ES-I3 (cell line): Measurements from ENCODE around the gene HSD17B14.
A peak's percentile ranks its signal among the peaks of the same experiment; 100 is the strongest.
"Not testable (repeated sequence)": the region's sequence is repeated elsewhere in the genome, so short reads cannot be mapped to it uniquely, and the experiment has no call there.

Experiments used
- H3K36me3 ChIP-seq: 2 replicates; pipeline ENCODE4 v1.6.1; 2013; ENCODE audit warnings: mild to moderate bottlenecking, low read length, control low read depth, moderate library complexity; ENCODE audit not compliant: insufficient read depth
- H3K4me1 ChIP-seq: 2 replicates; pipeline ENCODE4 v1.6.1; 2013; ENCODE audit warnings: mild to moderate bottlenecking, control low read depth, low read length; ENCODE audit not compliant: insufficient read depth
- H3K9ac ChIP-seq: 2 replicates; pipeline ENCODE4 v1.6.1; 2013; ENCODE audit warnings: low read depth, mild to moderate bottlenecking, low read length, moderate library complexity
- H3K9me3 ChIP-seq: 2 replicates; pipeline ENCODE4 v1.6.1; 2013; ENCODE audit warnings: mild to moderate bottlenecking, low read length, moderate library complexity; ENCODE audit not compliant: control insufficient read depth, insufficient read depth

HSD17B14 gene

GRCh38 chr19:48854103-48854502 lies 17.8 kb upstream of the HSD17B14 start:
- Histone ChIP-seq H3K36me3 (no peaks in the 10 kb centered on the region), H3K4me1 (no peaks in the 10 kb centered on the region), H3K9me3 (no peaks in the 10 kb centered on the region), H3K9ac (no peak overlapping the region)

GRCh38 chr19:48853483-48853882 lies 17.2 kb upstream of the HSD17B14 start:
- Histone ChIP-seq H3K4me1 (no peaks in the 10 kb centered on the region), H3K9me3 (no peaks in the 10 kb centered on the region), H3K36me3 (no peaks in the 10 kb centered on the region), H3K9ac (no peak overlapping the region)

GRCh38 chr19:48852292-48852691 lies 16.0 kb upstream of the HSD17B14 start:
- Histone ChIP-seq H3K4me1 (no peaks in the 10 kb centered on the region), H3K9me3 (no peaks in the 10 kb centered on the region), H3K9ac (no peak overlapping the region)

GRCh38 chr19:48846659-48847058 lies 10.4 kb upstream of the HSD17B14 start:
- H3K9me3 ChIP-seq, H3K36me3 ChIP-seq, H3K9ac ChIP-seq, H3K4me1 ChIP-seq: not testable (repeated sequence)

More at GRCh38 chr19:48852292-48852691, 16.0 kb upstream of the HSD17B14 start:
- H3K36me3 ChIP-seq, result no peaks in the 10 kb centered on the region

- no peaks in the 10 kb centered on the region for H3K4me1 ChIP-seq
- H3K9ac ChIP-seq, result no peak overlapping the region
- no peaks in the 10 kb centered on the region; the same call in 1 of the 2 replicates for H3K36me3 ChIP-seq
- H3K9me3 ChIP-seq, result no peaks in the 10 kb centered on the region
Measured at GRCh38 chr19:48845384-48845783, 9.1 kb upstream of the HSD17B14 start.

- Histone ChIP-seq H3K4me1 (no peaks in the 10 kb centered on the region), H3K36me3 (no peaks in the 10 kb centered on the region; the same call in 1 of the 2 replicates), H3K9me3 (no peaks in the 10 kb centered on the region), H3K9ac (no peak overlapping the region)
Measured at GRCh38 chr19:48844472-48844871, 8.2 kb upstream of the HSD17B14 start.

- no peaks in the 10 kb centered on the region for H3K4me1 ChIP-seq
- no peak overlapping the region for H3K9ac ChIP-seq
- H3K9me3 ChIP-seq, result no peaks in the 10 kb centered on the region
- no peaks in the 10 kb centered on the region; the same call in 1 of the 2 replicates for H3K36me3 ChIP-seq
Measured at GRCh38 chr19:48842789-48843162, 6.5 kb upstream of the HSD17B14 start.

GRCh38 chr19:48841571-48841970 lies 5.3 kb upstream of the HSD17B14 start:
- Histone ChIP-seq H3K36me3 (no peaks in the 10 kb centered on the region; the same call in 1 of the 2 replicates), H3K9ac (no peak overlapping the region), H3K4me1 (no peaks in the 10 kb centered on the region), H3K9me3 (no peaks in the 10 kb centered on the region)

GRCh38 chr19:48841047-48841446 lies 4.8 kb upstream of the HSD17B14 start:
- no peaks in the 10 kb centered on the region; the same call in 1 of the 2 replicates for H3K36me3 ChIP-seq
- H3K9me3 ChIP-seq, result no peaks in the 10 kb centered on the region
- H3K4me1 ChIP-seq, result no peaks in the 10 kb centered on the region
- H3K9ac ChIP-seq, result no peak overlapping the region

- no peaks in the 10 kb centered on the region for H3K36me3 ChIP-seq
- no peaks in the 10 kb centered on the region for H3K9me3 ChIP-seq
- no peaks in the 10 kb centered on the region for H3K4me1 ChIP-seq
- H3K9ac ChIP-seq, result peak overlapping the region; percentile 73; the same call in 1 of the 2 replicates
Measured at GRCh38 chr19:48837687-48838086, 1.4 kb upstream of the HSD17B14 start.

- H3K9me3 ChIP-seq, result no peaks in the 10 kb centered on the region
- H3K4me1 ChIP-seq, result no peaks in the 10 kb centered on the region
- peak overlapping the region; percentile 73 for H3K9ac ChIP-seq
- no peaks in the 10 kb centered on the region for H3K36me3 ChIP-seq
Measured at GRCh38 chr19:48837051-48837524, 797 bp upstream of the HSD17B14 start.

GRCh38 chr19:48835734-48836088 lies 580 bp downstream of the HSD17B14 start:
- Histone ChIP-seq H3K36me3 (no peaks in the 10 kb centered on the region), H3K4me1 (no peaks in the 10 kb centered on the region), H3K9me3 (no peaks in the 10 kb centered on the region), H3K9ac (peak overlapping the region; percentile 73)

GRCh38 chr19:48833977-48834376 lies 2.3 kb downstream of the HSD17B14 start:
- H3K9me3 ChIP-seq, result no peaks in the 10 kb centered on the region
- no peaks in the 10 kb centered on the region for H3K36me3 ChIP-seq
- H3K4me1 ChIP-seq, result no peaks in the 10 kb centered on the region
- no peak overlapping the region for H3K9ac ChIP-seq

GRCh38 chr19:48833049-48833448 lies 3.2 kb downstream of the HSD17B14 start:
- H3K36me3 ChIP-seq, result no peaks in the 10 kb centered on the region
- no peak overlapping the region for H3K9ac ChIP-seq
- H3K9me3 ChIP-seq, result no peaks in the 10 kb centered on the region
- H3K4me1 ChIP-seq, result no peaks in the 10 kb centered on the region

GRCh38 chr19:48830965-48831364 lies 5.3 kb downstream of the HSD17B14 start:
- H3K4me1 ChIP-seq, result no peaks in the 10 kb centered on the region
- H3K9ac ChIP-seq, result no peak overlapping the region
- no peaks in the 10 kb centered on the region for H3K9me3 ChIP-seq
- no peaks in the 10 kb centered on the region for H3K36me3 ChIP-seq

- H3K36me3 ChIP-seq, result no peaks in the 10 kb centered on the region
- no peak overlapping the region for H3K9ac ChIP-seq
- H3K9me3 ChIP-seq, result no peaks in the 10 kb centered on the region
- no peaks in the 10 kb centered on the region for H3K4me1 ChIP-seq
Measured at GRCh38 chr19:48830088-48830487, 6.2 kb downstream of the HSD17B14 start.
